HL-60 (cell line): ENCODE measurements around the gene TPCN2.

ENCODE experiments used
- CTCF ChIP-seq: IDR thresholded peaks from one replicate; pipeline ENCODE4 v1.5.1; 2011; ENCODE audit warnings: low read length, control low read depth, inconsistent platforms; ENCODE audit not compliant: insufficient read depth
- POLR2AphosphoS5 ChIP-seq: IDR thresholded peaks from 2 replicates; pipeline ENCODE4 v1.6.1; 2012; ENCODE audit warnings: low read depth
- TF ChIP-seq, protein P1 (sequence below): IDR thresholded peaks from 2 replicates; pipeline ENCODE4 v1.6.1; 2012; ENCODE audit warnings: low read depth; ENCODE audit not compliant: insufficient replicate concordance

DNA sequence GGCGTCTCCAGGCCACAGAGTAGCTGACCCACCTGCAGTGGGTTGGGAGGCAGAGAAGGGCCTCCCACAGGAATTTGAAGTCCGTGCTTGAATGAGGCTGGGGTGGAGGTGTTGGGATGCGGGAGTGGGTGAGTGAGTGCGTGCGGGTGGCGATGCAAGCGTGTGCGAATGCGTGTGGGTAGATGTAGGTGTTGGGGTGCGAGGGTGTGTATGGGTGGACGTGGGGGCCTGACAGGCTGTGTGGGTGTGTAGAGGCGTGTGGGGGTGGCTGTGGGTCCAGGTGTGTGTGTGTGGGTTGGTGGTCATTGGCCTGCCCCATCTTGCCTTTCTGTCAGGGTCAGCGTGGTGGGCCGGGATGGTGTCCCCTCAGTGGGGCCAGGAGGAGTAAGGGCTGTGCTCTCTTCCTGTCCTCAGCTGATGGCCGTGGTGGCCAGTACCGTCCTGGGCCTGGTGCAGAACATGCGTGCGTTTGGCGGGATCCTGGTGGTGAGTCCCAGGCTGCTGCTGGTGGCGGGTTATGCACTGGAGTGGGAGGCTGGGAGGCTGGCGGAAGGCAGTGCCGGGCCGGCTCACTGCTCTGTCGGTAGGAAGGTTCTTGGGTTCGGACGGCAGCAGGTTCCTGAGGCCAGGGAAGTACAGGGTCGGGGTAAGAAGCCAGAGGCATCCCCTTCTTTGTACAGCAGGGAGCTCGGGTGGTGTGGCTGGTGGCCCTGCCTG lies 35.0 kb downstream of the TPCN2 start:
- TF ChIP-seq CTCF (no peak), POLR2AphosphoS5 (no peak)
- TF ChIP-seq, protein P1, sequence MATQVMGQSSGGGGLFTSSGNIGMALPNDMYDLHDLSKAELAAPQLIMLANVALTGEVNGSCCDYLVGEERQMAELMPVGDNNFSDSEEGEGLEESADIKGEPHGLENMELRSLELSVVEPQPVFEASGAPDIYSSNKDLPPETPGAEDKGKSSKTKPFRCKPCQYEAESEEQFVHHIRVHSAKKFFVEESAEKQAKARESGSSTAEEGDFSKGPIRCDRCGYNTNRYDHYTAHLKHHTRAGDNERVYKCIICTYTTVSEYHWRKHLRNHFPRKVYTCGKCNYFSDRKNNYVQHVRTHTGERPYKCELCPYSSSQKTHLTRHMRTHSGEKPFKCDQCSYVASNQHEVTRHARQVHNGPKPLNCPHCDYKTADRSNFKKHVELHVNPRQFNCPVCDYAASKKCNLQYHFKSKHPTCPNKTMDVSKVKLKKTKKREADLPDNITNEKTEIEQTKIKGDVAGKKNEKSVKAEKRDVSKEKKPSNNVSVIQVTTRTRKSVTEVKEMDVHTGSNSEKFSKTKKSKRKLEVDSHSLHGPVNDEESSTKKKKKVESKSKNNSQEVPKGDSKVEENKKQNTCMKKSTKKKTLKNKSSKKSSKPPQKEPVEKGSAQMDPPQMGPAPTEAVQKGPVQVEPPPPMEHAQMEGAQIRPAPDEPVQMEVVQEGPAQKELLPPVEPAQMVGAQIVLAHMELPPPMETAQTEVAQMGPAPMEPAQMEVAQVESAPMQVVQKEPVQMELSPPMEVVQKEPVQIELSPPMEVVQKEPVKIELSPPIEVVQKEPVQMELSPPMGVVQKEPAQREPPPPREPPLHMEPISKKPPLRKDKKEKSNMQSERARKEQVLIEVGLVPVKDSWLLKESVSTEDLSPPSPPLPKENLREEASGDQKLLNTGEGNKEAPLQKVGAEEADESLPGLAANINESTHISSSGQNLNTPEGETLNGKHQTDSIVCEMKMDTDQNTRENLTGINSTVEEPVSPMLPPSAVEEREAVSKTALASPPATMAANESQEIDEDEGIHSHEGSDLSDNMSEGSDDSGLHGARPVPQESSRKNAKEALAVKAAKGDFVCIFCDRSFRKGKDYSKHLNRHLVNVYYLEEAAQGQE, result no peak
